Effector CD4-positive, alpha-beta T cell (primary cell): ENCODE data around the gene PTPRG.

ENCODE experiments used
- DNase-seq: peaks from one replicate; pipeline ENCODE4 v3.0.0-alpha.2; 2020

The PTPRG gene

DNA sequence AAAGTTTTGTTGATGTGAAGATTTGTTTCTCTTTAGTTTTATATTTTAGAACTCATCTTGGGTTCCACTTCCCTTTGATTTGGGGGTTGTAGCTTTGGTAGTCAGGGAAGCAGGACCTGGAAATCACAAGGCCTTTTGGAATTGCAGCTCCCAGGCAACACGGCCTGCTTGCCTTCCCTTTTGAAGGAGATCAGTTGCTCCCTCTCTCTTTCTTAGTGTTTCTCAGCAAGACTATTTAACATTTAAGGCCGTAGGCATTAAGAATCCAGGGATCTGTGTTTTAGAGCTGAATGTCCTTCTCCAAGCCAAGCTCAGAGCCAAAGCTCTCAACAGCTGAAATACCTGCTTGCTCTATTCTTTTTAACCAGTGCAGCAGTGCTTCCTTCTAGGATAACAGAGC is 310.3 kb downstream of the PTPRG start:
- no peak for DNase-seq

DNA sequence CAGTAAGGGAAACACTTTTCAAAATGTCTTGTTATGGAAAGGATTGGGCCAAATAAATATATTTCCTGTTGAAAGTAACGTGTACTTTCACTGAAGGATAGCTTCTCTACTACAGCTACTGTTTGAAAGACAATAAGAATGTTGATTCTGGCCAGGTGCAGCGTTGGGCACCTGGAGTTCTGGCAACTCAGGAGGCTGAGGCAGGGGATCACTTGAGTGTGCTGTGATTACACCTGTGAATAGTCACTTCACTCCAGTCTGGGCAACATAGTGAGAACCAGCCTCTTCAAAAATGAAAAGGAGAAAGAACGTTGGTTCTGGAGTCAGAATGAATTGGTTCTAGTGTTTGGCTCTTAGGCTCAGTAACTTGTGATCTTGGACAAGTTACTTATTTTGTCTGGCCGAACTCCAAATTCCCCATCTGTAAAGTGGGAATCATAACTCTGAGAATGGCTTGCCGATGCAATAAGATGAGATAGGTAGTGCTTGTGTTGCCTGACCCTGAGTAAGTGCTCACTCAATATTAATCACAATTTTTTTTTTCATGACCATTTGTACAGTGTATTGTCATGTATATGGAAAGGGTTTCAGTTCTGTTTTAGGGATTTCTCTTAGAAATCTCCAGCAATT is 310.8 kb downstream of the PTPRG start:
- no peak for DNase-seq

DNA sequence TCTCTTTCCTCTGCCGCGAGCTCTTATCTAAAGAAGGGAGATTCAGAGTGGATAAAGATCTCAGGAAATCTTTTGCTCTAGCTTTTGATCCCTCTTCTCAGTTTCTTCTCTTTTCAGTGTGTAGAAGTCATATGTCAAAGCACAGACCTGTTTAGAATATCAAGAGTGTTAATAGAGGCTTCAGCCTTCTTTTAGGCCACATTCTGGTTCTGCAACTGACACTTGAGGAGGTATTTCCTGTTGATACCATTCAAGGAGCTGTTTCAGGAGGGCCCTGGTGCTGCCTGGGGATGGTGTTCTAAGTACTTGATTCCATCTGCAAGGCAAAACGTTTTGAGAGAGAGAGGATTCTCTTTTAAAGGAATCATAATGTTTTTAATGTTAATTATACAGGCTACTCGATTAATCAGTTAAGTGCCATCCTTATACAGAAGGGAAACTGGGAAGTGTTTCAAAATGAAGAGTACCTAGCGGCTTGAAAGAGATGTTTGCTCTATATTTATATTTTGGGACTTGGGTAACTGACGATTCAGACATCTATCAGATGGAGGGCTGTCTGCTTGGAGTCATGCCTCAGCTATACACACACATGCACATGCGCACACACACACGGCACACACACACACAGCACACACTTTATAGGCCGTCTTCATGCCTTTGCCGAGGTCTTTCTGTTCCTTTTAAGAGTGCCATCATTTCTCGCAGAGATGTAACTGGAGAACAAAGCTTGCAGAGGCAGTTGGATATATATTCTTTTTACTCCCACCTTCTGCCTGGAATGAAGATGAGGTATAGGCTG is 313.9 kb downstream of the PTPRG start:
- no peak for DNase-seq

DNA sequence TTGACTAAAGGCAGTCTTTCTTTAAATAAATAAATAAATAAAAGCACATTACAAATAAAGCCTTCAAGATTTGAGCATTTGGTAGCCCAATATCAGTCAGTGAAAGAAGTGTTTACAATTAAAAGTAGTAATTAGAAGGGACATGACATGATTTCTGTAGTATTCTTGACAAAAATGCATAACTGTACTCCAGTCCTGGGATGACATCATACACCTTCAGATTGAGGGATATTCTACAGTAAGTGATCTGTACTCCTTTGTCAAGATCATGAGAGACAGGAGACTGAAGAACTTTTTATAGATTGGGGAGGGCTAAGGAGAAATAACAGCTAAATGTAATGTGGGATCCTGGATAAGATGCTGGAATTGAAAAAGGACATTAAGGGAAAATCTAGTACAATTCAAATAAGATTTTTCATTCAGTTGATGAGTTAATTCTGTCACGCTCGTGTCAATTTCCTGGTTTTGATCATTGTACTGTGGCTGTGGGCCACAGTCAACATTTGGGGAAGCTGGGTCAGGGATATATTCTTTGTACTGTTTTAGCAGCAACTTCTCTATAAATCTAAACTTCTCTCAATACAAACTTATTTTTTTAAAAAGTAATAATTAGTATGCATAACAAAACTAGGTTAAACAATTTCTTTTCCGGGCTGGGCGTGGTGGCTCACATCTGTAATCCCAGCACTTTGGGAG is 314.8 kb downstream of the PTPRG start:
- DNase-seq = no peak

DNA sequence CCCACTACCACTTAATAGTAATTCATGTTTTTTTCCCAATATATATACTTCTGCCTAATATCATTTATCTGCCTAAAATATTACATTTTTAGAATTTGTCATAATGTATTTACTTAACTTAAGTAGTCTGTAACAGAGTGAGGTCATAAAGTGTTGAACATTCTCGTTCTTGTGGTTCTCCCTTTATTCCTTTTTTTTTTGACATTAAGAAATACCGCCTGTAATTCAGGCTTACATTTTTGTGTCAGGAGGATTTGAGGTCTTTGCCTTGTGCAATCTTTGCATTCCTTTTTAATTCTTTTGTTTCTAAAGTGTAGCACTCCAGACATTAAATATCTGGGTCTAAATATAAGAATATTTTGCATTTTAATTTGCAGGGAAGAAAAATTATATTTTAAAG is 315.4 kb downstream of the PTPRG start:
- no peak for DNase-seq

DNA sequence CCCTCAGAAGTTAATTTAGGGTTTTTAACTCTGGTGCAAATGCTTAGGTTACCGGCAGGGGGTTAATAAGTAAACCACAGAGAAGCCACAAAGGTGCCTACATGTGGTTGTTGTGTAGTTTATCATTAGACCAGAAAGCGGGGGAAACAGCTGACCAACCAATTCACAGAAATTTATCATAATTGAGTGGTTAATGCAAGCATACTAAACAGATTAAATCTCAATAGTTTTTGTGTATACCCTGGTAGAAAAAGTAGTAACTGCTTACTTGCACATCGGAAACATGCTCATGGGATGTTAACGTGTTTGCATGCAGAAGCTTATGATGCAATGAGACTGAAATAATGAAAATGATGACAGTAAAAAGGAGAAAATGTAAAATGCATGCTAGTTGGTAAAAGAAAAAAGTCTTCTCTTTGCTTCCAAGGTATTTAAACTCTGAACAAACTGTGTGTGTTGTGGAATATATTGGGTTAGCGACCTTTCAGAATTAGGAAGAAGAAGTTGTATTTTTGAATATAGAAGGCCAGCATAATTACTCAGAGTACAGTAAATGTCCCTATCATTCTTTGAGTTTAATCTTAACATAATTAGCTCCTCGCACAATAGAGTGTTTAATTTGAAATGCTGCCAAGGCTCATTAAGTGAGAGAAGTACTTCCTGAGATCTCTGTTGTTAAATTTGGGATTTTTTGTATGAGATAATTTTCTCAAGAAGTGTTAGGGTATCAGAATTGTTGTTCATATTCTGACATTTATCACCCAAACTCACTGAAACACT is 316.2 kb downstream of the PTPRG start:
- DNase-seq = no peak

DNA sequence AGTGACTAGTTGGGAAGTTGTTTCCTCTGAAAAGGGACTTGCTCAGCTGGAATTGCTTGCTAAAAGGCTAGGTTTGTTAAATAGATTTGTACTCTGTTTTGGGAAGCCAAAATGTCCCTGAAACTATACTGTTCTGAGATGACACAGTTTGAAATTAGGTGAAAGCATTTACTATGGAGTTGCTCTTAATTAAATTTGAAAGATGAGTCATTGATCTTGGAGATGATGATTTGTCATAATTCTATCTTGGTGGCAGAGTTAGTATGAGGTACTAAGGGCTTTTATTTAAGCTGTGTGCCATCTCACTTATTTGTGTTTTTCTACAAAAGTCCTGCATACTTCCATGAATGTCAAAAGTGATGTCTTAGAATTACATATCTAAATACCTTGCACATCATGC is 320.9 kb downstream of the PTPRG start:
- no peak for DNase-seq

DNA sequence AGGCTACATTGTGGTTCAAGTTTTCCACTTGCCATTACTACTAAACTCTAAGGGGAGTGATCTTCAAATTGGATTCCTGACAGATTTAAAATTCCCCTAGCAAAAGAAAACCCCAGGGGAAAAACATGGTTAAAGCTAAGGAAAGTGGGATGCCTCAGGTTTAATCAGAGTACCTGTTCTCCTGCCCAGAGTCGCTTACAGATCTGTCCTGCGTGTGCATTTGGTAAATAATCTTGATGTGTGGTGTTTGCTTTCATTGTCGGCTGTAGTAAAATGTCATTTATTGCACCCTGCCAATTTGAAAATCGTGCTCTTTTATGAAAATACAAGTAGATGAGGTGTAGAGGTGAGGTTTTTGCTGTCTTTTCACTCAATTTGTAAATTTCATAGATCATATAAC is 323.4 kb downstream of the PTPRG start:
- no peak for DNase-seq

DNA sequence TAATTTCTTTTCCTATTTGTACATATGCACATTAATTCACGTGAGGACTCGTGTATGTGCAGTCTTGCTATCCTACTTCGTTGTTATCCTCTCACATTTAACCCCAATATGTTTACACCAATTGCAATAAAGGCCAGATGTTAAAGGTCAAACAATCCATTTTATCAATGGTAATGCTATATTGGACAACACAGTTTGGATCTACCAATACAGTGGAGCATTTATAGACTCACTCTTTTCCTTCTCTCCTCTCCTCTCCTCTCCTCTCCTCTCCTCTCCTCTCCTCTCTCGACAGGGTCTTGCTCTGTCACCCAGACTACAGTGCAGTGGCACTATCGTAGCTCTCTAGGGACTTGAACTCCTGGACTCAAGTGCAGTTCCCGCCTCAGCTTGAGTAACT is 324.0 kb downstream of the PTPRG start:
- no peak for DNase-seq

DNA sequence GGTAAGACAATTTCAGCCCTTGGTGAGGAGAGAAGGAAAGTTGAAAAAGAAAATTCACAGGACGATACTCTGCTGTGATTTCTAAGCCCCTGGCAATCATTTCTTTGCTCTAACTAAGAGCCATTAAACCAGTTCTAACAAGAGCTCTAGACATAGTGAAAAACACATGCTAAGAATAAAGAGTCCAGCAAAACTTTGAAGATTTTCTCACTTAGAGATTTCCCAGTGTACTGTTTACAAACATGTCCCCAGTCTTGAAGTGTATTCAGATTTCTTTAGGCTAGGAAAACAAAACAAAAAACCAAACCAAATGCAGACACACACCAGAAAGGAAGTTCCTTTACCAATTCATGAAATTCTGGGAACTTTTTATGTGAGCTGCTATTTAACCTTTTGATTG is 325.8 kb downstream of the PTPRG start:
- no peak for DNase-seq

DNA sequence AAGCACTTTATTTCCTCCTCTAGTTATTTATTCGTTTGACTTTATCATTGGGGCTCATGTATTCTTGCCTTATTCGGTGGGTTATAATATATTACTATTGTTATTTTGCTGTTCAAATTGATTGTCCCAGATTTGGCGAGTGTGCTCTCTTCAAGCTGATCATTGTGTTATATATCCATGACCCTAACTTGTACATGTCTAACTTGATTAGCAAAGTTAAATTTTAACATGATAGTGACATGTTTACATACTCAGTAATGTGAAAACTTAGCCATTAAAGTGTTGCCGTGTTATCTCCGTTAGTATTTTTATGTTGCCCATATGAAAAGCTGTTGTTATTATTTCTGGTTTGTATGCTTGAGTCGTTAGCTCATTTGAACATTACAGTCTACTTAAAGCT is 327.9 kb downstream of the PTPRG start:
- DNase-seq = no peak

DNA sequence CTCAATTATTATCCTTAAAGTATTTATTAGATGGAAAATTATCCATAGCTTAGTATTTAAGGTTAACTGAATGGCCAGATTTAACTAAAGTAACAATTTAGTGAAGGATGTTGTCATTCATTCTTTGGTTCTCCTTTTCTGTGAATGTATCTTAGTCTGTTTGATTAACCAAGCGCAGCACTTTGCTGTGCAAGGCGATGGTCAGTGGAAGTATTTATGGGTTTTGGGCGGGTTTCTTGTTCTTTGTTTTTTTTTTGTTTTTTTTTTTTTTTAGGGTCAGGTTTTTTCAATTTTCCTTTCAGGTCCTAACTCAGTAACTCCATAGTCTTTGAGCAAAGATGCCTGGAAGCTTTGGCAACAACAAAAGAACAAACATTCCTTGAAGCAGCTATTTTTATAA is 328.8 kb downstream of the PTPRG start:
- DNase-seq = no peak

DNA sequence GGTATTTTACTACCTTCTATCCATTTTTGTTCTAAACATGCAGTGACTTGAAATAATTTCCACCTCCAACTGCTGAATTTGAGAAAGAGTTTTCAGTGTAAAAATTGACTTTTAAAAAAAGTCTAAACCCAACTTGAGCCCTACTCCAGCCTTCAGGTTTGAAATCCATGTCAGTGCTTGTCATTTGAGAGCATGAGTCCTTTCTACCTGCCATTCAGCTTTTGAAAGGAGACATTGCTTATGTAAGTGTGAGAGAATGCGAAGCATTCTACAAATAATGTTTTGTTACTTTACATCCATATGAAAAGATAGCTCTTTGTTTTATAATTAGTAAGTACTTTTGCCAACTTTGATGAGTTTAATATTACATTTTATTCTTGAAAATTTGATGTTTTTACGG is 329.2 kb downstream of the PTPRG start:
- DNase-seq = no peak

DNA sequence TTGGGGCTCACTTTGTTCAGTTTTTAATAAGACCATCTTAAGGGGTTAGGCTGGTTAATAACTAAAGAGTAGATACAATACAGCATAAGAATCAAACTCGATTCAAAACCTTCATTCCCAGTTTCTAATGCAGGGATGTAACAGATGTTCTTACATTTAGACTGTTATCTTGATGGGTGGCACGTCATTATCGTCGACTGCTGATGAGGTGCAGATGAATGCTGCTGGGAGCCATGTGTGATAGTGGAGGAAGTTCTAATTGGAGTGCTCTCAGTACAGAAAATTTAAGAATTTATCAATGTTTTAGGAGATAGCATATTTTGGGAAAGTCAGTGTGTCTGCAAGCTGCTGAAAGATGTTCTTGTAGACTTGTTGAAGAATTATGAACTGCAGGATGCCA is 331.5 kb downstream of the PTPRG start:
- no peak for DNase-seq

DNA sequence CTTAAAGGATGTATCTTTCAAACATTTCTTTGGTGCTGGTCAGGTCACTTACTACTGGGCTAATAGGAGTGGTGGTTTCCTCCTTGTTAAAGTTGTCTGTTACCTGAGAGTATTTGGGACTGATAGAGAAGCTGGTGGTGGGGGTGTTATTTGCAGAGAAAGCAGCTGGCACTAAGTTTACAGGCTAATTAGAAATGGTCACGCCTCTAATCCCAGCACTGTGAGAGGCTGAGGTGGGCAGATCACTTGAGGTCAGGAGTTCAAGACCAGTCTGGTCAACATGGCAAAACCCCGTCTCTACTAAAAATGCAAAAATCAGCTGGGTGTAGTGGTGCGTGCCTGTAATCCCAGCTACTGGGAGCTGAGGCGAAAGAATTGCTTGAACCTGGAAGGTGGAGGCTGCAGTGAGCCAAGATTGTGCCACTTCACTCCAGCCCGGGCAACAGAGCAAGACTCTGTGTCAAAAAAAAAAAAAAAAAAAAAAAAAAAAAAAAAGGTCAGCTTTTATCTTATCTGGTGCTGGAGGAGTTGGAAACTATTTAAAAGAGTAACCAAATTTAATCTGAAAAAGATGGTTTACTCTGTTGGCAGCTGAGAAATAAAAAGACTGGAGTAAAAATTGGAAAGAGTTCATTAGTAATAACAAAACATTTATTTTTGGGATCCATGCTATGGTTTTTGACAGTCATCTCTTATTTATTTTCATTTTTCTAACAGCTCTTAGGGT is 332.6 kb downstream of the PTPRG start:
- DNase-seq = no peak

DNA sequence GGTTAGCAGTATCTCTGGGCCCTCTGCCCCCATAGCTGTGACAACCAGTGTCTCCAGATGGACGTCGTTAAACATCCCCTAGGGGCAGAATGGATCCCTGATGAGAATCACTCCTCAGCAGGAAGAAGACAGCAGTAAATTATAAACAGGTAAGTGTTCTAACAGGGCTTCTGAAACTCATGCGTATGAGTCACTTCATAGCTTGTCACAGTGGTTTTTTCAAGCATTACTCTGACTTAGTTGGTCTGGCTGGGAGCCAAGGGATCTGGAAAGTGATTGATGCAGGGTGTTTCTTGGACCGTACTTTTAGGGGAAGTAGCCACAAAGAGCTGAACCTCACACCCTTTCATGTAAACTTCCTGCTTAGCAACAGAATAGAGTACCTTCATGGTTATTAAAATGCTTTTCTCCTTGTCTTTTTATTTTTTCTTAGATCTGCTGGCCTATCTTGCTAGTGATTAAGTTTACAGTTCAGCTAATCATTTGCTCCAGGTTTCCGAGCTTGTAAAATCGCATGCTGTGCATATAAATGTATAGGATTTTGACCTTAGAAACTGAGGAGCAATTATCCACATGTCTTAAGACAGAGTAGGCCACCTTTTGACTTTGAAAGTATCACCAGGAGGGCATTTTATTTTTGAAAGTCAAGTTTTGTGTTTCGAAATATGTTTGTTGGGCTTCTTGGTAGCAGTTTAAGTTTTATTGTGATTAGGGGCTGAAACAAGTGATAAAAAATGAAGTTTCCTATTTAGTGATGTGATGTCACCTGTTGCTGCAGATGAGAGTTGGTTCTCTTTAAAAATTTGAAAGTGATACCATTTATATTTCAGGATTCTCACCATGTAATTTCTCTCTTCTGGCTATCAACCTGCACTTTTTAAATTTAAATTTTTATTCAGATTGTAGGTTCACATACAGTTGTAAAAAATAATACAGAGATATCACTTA is 333.9 kb downstream of the PTPRG start:
- DNase-seq = no peak

DNA sequence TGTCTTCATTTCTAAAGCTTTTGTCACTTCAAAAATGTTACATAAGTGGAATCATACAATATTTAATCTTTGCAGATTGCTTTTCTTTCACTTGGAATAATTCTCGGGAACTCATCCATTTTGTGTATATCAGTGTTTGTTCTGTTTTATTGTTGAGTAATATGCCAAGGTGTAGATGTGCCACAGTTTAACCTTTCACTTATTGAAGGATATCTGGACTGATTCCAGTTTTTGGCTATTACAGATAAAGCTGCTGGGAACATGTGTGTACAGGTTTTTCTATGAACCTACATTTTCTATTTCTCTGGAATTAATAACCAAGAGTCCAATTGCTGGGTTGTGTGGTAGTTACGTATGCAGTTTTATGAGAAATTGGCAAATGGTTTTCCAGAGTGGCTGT is 334.9 kb downstream of the PTPRG start:
- no peak for DNase-seq

DNA sequence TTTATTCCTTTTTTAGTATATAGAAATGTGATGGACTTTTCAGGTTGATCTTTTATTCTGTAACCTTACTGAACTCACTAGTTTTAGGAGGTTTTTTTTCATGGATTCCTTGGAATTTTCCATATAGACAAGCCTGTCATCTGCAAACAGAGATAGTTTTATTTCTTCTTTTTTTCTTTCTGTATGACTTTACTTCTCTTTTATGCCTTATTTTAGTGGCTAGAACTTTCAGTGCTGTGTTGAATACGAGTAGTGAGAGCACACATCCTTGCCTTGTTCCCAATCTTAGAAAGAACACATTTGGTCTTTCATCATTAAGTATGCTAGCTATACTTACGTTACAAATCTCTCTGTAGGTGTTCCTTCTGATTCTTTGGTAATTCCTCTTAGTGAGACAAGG is 336.5 kb downstream of the PTPRG start:
- no peak for DNase-seq

DNA sequence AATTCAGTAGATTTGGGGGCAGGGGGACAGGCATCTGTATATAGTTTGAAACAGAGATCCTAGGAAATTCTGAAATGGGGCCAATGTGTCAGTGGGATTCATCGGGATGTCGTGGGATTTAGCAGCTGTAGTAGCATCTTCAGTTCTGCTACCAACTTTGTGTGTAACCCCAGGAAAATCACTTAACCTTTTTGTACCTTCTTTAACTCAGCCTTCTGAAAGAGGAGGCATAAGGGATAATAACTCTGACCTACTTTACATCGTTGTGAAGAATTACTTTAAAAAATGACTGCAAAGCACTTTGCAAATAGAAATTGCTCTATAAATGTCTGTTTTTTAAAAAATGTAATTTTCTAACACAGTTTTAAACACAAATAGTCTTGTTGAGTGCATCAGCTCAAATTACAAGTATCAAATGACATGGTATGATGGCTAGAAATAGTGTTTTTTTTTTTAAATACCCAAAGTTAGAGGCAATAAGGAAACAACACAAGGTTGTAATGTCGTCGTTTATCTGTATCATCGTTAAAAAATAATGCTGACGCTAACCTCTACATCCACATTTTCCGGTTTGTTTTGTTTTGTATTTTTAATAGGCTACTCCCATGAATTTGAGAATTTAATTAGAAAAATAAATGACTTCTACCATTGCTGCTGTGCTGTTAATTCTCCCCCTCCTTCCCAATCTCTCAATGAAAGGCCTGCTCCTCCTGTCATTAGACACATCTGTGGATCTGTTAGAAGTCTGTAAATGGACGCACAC is 338.5 kb downstream of the PTPRG start:
- no peak for DNase-seq

DNA sequence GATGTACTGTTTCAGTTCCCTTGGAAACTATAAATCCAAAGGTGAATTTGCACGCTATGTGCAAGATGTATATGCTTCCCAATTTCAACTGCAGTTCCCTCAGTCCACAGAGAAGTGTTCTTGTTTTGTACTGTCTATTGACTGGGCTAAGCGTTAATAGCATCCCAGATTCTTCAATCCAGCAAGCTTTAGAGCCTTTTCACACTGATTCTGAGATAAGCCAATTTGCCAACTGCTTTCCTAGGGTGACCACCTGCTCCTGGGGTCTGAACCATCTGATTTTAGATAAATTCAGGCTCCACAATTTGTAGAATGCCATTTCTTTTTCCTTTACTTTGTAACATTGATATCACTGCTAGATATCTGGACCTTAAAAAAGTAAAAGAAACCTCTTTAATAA is 340.1 kb downstream of the PTPRG start:
- no peak for DNase-seq

DNA sequence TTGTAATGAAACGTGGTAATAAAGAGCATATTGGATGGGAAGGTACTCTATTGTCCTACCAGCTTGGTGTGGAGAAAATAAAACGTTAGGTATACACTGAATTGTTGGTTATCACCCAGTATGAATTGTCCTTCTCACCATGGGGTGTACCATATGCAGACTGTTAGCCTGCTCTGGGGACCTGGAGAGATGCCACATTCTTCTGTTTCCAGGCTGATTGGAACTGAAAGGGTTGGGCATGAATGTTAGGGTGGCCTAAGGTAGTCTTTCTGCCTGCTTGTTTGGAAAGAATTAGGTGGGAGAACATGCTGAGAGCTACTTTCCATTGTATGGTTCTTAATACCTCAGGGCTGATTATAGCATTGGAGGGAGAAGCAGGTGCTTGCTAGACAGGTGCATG is 340.6 kb downstream of the PTPRG start:
- no peak for DNase-seq
